GM12878 (cell line): ENCODE measurements around the gene SIVA1. TPM values are rescaled to one million over a fixed set of nuclear protein-coding genes. Genes with fewer than 3 reads are reported as not detected.

Experiments used
- ATAC-seq: fragments of 200-7000 bp; cut with Tn5 transposase; 3 replicates; pipeline ENCODE4 v1.9.1; 2020; ENCODE audit warnings: mild to moderate bottlenecking, moderate library complexity
- BruUV-seq: library from RNA; stranded (reverse); fragments of 400-500 nt; replicated peaks from 2 replicates; lab custom pipeline; 2021; lab: Mats Ljungman, UMichigan
- CTCF ChIA-PET: fragments of 300-600 bp; sonication (Branson Sonifier 250); formaldehyde crosslinking; extraction: SDS; loops from one replicate; lab custom pipeline; 2021; ENCODE audit warnings: inconsistent platforms; lab: Yijun Ruan, JAX
- POLR2A ChIA-PET: fragments of 350-600 bp; formaldehyde crosslinking; extraction: SDS; loops from one replicate; lab custom pipeline; 2021; ENCODE audit warnings: inconsistent platforms; lab: Charles Lee
- RAD21 ChIA-PET: fragments of 300-600 bp; sonication (Branson Sonifier 250); formaldehyde crosslinking; loops from one replicate; lab custom pipeline; 2023; ENCODE audit warnings: antibody characterized with exemption; ENCODE audit not compliant: unreplicated experiment; lab: Charles Lee
- SMC1A ChIA-PET: fragments of 300-600 bp; sonication (Branson Sonifier 250); formaldehyde crosslinking; loops from one replicate; lab custom pipeline; 2023; ENCODE audit not compliant: unreplicated experiment, uncharacterized antibody; lab: Charles Lee
- DNase-seq: peaks from one replicate; pipeline ENCODE4 v3.0.0-alpha.2; 2011; ENCODE audit warnings: low read depth, low spot score
- FAIRE-seq: peaks from 3 replicates; lab custom pipeline; 2011; peaks lifted over from hg19 to GRCh38; lab: Jason Lieb, UNC
- H2AFZ ChIP-seq: 2 replicates; pipeline ENCODE4 v1.6.0; 2011; ENCODE audit warnings: low read depth, low read length, control low read depth; ENCODE audit not compliant: control insufficient read depth
- H3K27ac ChIP-seq: 2 replicates; pipeline ENCODE4 v1.5.1; 2011; ENCODE audit warnings: control low read depth; ENCODE audit not compliant: control insufficient read depth, insufficient read depth
- H3K27me3 ChIP-seq, 2 experiments: replicated peaks in 1 of 2; 2 replicates each; pipeline versions ENCODE4 v1.6.0 to v1.6.1; 2011; ENCODE audit warnings: low read length in 1 of 2; ENCODE audit not compliant: control insufficient read depth in 2 of 2, insufficient read depth in 2 of 2
- H3K36me3 ChIP-seq, 2 experiments: 2 replicates each; pipeline ENCODE4 v1.5.1; 2011; ENCODE audit warnings: low read length in 1 of 2; ENCODE audit not compliant: control insufficient read depth in 2 of 2, insufficient read depth in 2 of 2
- H3K4me1 ChIP-seq: 2 replicates; pipeline ENCODE4 v1.6.1; 2011; ENCODE audit warnings: mild to moderate bottlenecking, low read length, moderate library complexity, mixed read lengths; ENCODE audit not compliant: control insufficient read depth, insufficient read depth
- H3K4me2 ChIP-seq: 2 replicates; pipeline ENCODE4 v1.6.0; 2011; ENCODE audit warnings: control low read depth; ENCODE audit not compliant: control insufficient read depth, insufficient read depth
- H3K4me3 ChIP-seq: fragments of 200-600 bp; sonication (generic); 2 replicates; pipeline ENCODE4 v1.5.1; 2016
- H3K79me2 ChIP-seq: 2 replicates; pipeline ENCODE4 v1.6.0; 2011; ENCODE audit warnings: low read length; ENCODE audit not compliant: control insufficient read depth, insufficient read depth
- H3K9ac ChIP-seq: 2 replicates; pipeline ENCODE4 v1.8.0; 2011; ENCODE audit warnings: low read length, control low read depth, mixed read lengths; ENCODE audit not compliant: control insufficient read depth, insufficient read depth
- H3K9me3 ChIP-seq: replicated peaks from 3 replicates; pipeline ENCODE4 v1.5.1; 2011; ENCODE audit warnings: mild to moderate bottlenecking, low read length; ENCODE audit not compliant: control insufficient read depth, insufficient read depth
- H4K20me1 ChIP-seq: 2 replicates; pipeline ENCODE4 v1.6.0; 2011; ENCODE audit not compliant: control insufficient read depth, insufficient read depth
- CREB1 ChIP-seq: IDR thresholded peaks from 2 replicates; pipeline ENCODE4 v1.6.1; 2012; ENCODE audit warnings: low read depth, mild to moderate bottlenecking, inconsistent platforms
- E4F1 ChIP-seq: fragments of 450-650 bp; IDR thresholded peaks from 2 replicates; pipeline ENCODE4 v1.6.1; 2018; ENCODE audit warnings: borderline replicate concordance, mild to moderate bottlenecking; ENCODE audit not compliant: partially characterized antibody
- EGR1 ChIP-seq, 2 experiments: IDR thresholded peaks; 1 replicate in 1 of 2; 2 replicates in 1 of 2; pipeline ENCODE4 v1.6.1; 2011 to 2012; ENCODE audit warnings: low read depth in 2 of 2, low read length in 2 of 2, borderline replicate concordance in 1 of 2, mild to moderate bottlenecking in 1 of 2, moderate library complexity in 1 of 2
- ELK1 ChIP-seq: IDR thresholded peaks from 2 replicates; pipeline ENCODE4 v1.6.1; 2012; ENCODE audit warnings: low read depth, low read length, improper control_type of control experiment
- FOXK2 ChIP-seq: fragments of 450-650 bp; IDR thresholded peaks from 2 replicates; pipeline ENCODE4 v1.6.1; 2017; ENCODE audit warnings: mild to moderate bottlenecking, moderate library complexity
- IKZF1 ChIP-seq: fragments of 450-650 bp; conservative IDR thresholded peaks from 2 replicates; pipeline ENCODE4 v1.6.1; 2017; ENCODE audit warnings: antibody characterized with exemption, mild to moderate bottlenecking
- NR2C2 ChIP-seq: IDR thresholded peaks from 2 replicates; pipeline ENCODE4 v1.6.1; 2011; ENCODE audit warnings: borderline replicate concordance, low read depth; ENCODE audit not compliant: control insufficient read depth, insufficient read length
- REST ChIP-seq: IDR thresholded peaks from 2 replicates; pipeline ENCODE4 v1.6.1; 2012; ENCODE audit warnings: mild to moderate bottlenecking, low read depth, low read length
- STAT1 ChIP-seq: fragments of 450-650 bp; conservative IDR thresholded peaks from 2 replicates; pipeline ENCODE4 v1.6.1; 2014; ENCODE audit warnings: antibody characterized with exemption, mild to moderate bottlenecking
- YBX1 ChIP-seq: fragments of 450-650 bp; IDR thresholded peaks from 2 replicates; pipeline ENCODE4 v1.6.1; 2016; ENCODE audit warnings: antibody characterized with exemption
- YY1 ChIP-seq: IDR thresholded peaks from 2 replicates; pipeline ENCODE4 v1.6.1; 2011; ENCODE audit warnings: low read depth, mild to moderate bottlenecking, low read length
- WGBS: methylation state at CpG from one replicate; pipeline ENCODE4 v1.1.6; 2016; ENCODE audit warnings: low lambda C conversion rate; ENCODE audit not compliant: insufficient replicate concordance, insufficient coverage; ENCODE audit errors: missing lambda C conversion rate; 5-methylcytosine and 5-hydroxymethylcytosine counted together
- in situ Hi-C: fragments of 300-500 bp; cut with MboI; formaldehyde crosslinking; loops from 9 replicates; pipeline ENCODE4 v1.14.3; 2018; ENCODE audit warnings: mixed read lengths
- intact Hi-C: fragments of 100-400 bp; cut with micrococcal nuclease; formaldehyde crosslinking; loops from one replicate; pipeline ENCODE4 v1.14.2; 2022; ENCODE audit not compliant: unreplicated experiment
- polyA plus RNA-seq, 11 experiments: library from polyadenylated mRNA; depleted of rRNA in 4 of 11; unstranded in 6 of 11; stranded (reverse) in 5 of 11; fragments of >200 nt; fragmentation: Nextera tagmentation in 4 of 11; fragmentation: Illumina TruSeq in 1 of 11; extraction: Ambion mirVana in 4 of 11; extraction: Trizol in 1 of 11; gene quantifications; 1 replicate in 1 of 11; 2 replicates in 10 of 11; pipeline versions ENCODE4 v1.2.1 to v1.2.3, GENCODE V29; 2011 to 2016; ENCODE audit warnings: inconsistent platforms in 2 of 11, missing spikeins in 2 of 11, low read depth in 1 of 11
- total RNA-seq, 4 experiments: library from RNA; depleted of rRNA in 3 of 4; stranded (reverse); fragments of >200 nt in 3 of 4; fragmentation: Illumina TruSeq in 1 of 4; extraction: Trizol in 1 of 4; gene quantifications; 2 replicates each; pipeline versions ENCODE4 v1.2.1 to v1.2.3, GENCODE V29; 2013 to 2021

The SIVA1 gene
- total and polyA plus RNA-seq, 10 of the 15 experiments (the other 5 are each of a cell fraction or from before 2014, with no cell fraction given) = 4.6 to 282 (median 106) TPM

- Histone ChIP-seq H3K9ac (peak overlapping the region; percentile 92), H4K20me1 (no peaks in the 10 kb centered on the region), H3K79me2 (peaks cover 31% of the 10 kb centered on the region)
- POLR2A ChIA-PET = no interaction called here
- no peak for ATAC-seq
- TF ChIP-seq NR2C2 (no peak), YBX1 (no peak), STAT1 (no peak), EGR1 (IDR thresholded peaks at IDR 0.05; ENCODE audit: borderline replicate concordance in 1 of 2, low read depth in 2 of 2, low read length in 2 of 2) (no peak), YY1 (no peak), CREB1 (no peak), FOXK2 (no peak), IKZF1 (no peak), REST (no peak), E4F1 (no peak), ELK1 (no peak)
- TF ChIP-seq, all 136 proteins: peak for 0
- Histone ChIP-seq H3K4me3 (peak overlapping the region; percentile 94), H3K36me3 (peaks cover 2 to 15% of the 10 kb centered on the region in 2 experiments; a peak in 3 of 4 replicates), H3K27ac (no peak overlapping the region; the same call in 1 of the 2 replicates), H3K4me1 (peaks cover 17% of the 10 kb centered on the region), H3K9me3 (no peaks in the 10 kb centered on the region; the same call in 2 of the 3 replicates), H3K27me3 (no peaks in the 10 kb centered on the region), H2AFZ (no peak overlapping the region), H3K4me2 (peak overlapping the region; percentile 82)
- FAIRE-seq = no peak
- ChIA-PET SMC1A (interaction anchor here (0.9 kb wide), 1 partner anchor 9 kb away, joined by 3 read pairs; no protein-coding TSS in a partner anchor), CTCF (interaction anchor here (2.4 kb wide), 1 partner anchor 14 kb away, joined by 13 read pairs; no protein-coding TSS in a partner anchor), RAD21 (no interaction called here)
- DNase-seq = no peak
- in situ Hi-C loops (no loop called here), intact Hi-C loops (no loop called here)
- WGBS = 80% methylated on average over 13 of the region's 13 CpGs
- BruUV-seq = TSS peak; percentile 65
These were observed 1.4 kb downstream of the SIVA1 start for GRCh38 chr14:104754213-104754851.
